Mesenchymal stem cell (in vitro differentiated cells and primary cell): Measurements from ENCODE around the gene RREB1.
A peak's percentile ranks its signal among the peaks of the same experiment; 100 is the strongest.

Source experiments
- DNase-seq: peaks from one replicate; pipeline ENCODE4 v3.0.0-alpha.2; 2013
- H2AFZ ChIP-seq: one replicate; pipeline ENCODE4 v1.6.1; 2013; ENCODE audit warnings: low read depth, mild to moderate bottlenecking, control low read depth, inconsistent platforms, low read length, moderate library complexity
- H2AK5ac ChIP-seq: 2 replicates; pipeline ENCODE4 v1.6.1; 2013; ENCODE audit warnings: low read length, moderate library complexity, mild to moderate bottlenecking, inconsistent platforms; ENCODE audit not compliant: severe bottlenecking
- H2BK120ac ChIP-seq: one replicate; pipeline ENCODE4 v1.6.1; 2013; ENCODE audit warnings: low read depth, mild to moderate bottlenecking, inconsistent platforms, low read length, moderate library complexity
- H2BK12ac ChIP-seq, 2 experiments: one replicate each; pipeline ENCODE4 v1.6.1; 2013; ENCODE audit warnings: inconsistent platforms in 2 of 2, low read length in 2 of 2, mild to moderate bottlenecking in 2 of 2, moderate library complexity in 2 of 2, control low read depth in 1 of 2
- H2BK15ac ChIP-seq: one replicate; pipeline ENCODE4 v1.6.1; 2013; ENCODE audit warnings: mild to moderate bottlenecking, low read depth, inconsistent platforms; ENCODE audit not compliant: poor library complexity, severe bottlenecking
- H2BK5ac ChIP-seq: 2 replicates; pipeline ENCODE4 v1.6.1; 2013; ENCODE audit warnings: low read depth, mild to moderate bottlenecking, low read length, control low read depth, inconsistent platforms; ENCODE audit not compliant: poor library complexity, severe bottlenecking
- H3K14ac ChIP-seq, 2 experiments: one replicate each; pipeline ENCODE4 v1.6.1; 2013; ENCODE audit warnings: inconsistent platforms in 2 of 2, low read length in 2 of 2, control low read depth in 1 of 2, mild to moderate bottlenecking in 1 of 2, moderate library complexity in 1 of 2
- H3K18ac ChIP-seq, 2 experiments: one replicate each; pipeline ENCODE4 v1.6.1; 2013; ENCODE audit warnings: inconsistent platforms in 2 of 2, low read length in 2 of 2, control low read depth in 1 of 2, low read depth in 1 of 2, mild to moderate bottlenecking in 1 of 2
- H3K23ac ChIP-seq, 2 experiments: one replicate each; pipeline ENCODE4 v1.6.1; 2013; ENCODE audit warnings: inconsistent platforms in 2 of 2, low read length in 2 of 2, mild to moderate bottlenecking in 2 of 2, moderate library complexity in 2 of 2, control low read depth in 1 of 2
- H3K27ac ChIP-seq: 2 replicates; pipeline ENCODE4 v1.5.1; 2013; ENCODE audit warnings: mild to moderate bottlenecking, moderate library complexity, low read length, control low read depth, inconsistent platforms; ENCODE audit not compliant: poor library complexity, severe bottlenecking
- H3K27me3 ChIP-seq, 2 experiments: 2 replicates each; pipeline versions ENCODE4 v1.6.1 to v1.7.0; 2013; ENCODE audit warnings: low read length in 2 of 2, mild to moderate bottlenecking in 2 of 2, moderate library complexity in 2 of 2, control low read depth in 1 of 2, inconsistent platforms in 1 of 2; ENCODE audit not compliant: control insufficient read depth in 1 of 2, insufficient read depth in 1 of 2
- H3K36me3 ChIP-seq, 2 experiments: 2 replicates each; pipeline versions ENCODE4 v1.6.1 to v1.7.0; 2013; ENCODE audit warnings: low read length in 2 of 2, control low read depth in 1 of 2, inconsistent platforms in 1 of 2, low read depth in 1 of 2, mild to moderate bottlenecking in 1 of 2; ENCODE audit not compliant: insufficient read depth in 2 of 2, control insufficient read depth in 1 of 2
- H3K4ac ChIP-seq, 2 experiments: one replicate each; pipeline ENCODE4 v1.6.1; 2013; ENCODE audit warnings: inconsistent platforms in 2 of 2, low read length in 2 of 2, mild to moderate bottlenecking in 2 of 2, moderate library complexity in 2 of 2, control low read depth in 1 of 2, low read depth in 1 of 2
- H3K4me1 ChIP-seq: 2 replicates; pipeline ENCODE4 v1.6.1; 2013; ENCODE audit warnings: low read depth, low read length, control low read depth; ENCODE audit not compliant: control insufficient read depth, insufficient read depth
- H3K4me2 ChIP-seq: 2 replicates; pipeline ENCODE4 v1.6.1; 2013; ENCODE audit warnings: low read length, mild to moderate bottlenecking, inconsistent platforms; ENCODE audit not compliant: poor library complexity, severe bottlenecking
- H3K4me3 ChIP-seq, 2 experiments: 2 replicates each; pipeline versions ENCODE4 v1.5.1 to v1.7.0; 2013; ENCODE audit warnings: low read length in 2 of 2, mild to moderate bottlenecking in 2 of 2, control low read depth in 1 of 2, low read depth in 1 of 2; ENCODE audit not compliant: insufficient read depth in 1 of 2
- H3K79me1 ChIP-seq: replicated peaks from 2 replicates; pipeline ENCODE4 v1.6.1; 2013; ENCODE audit warnings: mild to moderate bottlenecking, control low read depth, low read length, inconsistent platforms; ENCODE audit not compliant: poor library complexity, severe bottlenecking
- H3K9ac ChIP-seq: 2 replicates; pipeline ENCODE4 v1.7.0; 2013; ENCODE audit warnings: mild to moderate bottlenecking, low read length, moderate library complexity
- H3K9me3 ChIP-seq: 2 replicates; pipeline ENCODE4 v1.7.0; 2013; ENCODE audit warnings: mild to moderate bottlenecking, low read length; ENCODE audit not compliant: control insufficient read depth
- H4K8ac ChIP-seq: one replicate; pipeline ENCODE4 v1.6.1; 2013; ENCODE audit warnings: inconsistent platforms, mild to moderate bottlenecking, low read length, moderate library complexity
- H4K91ac ChIP-seq: one replicate; pipeline ENCODE4 v1.6.1; 2013; ENCODE audit warnings: mild to moderate bottlenecking, low read length, inconsistent platforms
- WGBS: methylation state at CpG from one replicate; pipeline ENCODE4 v1.1.7; 2013; ENCODE audit warnings: mixed read lengths; 5-methylcytosine and 5-hydroxymethylcytosine counted together

The RREB1 gene

DNA sequence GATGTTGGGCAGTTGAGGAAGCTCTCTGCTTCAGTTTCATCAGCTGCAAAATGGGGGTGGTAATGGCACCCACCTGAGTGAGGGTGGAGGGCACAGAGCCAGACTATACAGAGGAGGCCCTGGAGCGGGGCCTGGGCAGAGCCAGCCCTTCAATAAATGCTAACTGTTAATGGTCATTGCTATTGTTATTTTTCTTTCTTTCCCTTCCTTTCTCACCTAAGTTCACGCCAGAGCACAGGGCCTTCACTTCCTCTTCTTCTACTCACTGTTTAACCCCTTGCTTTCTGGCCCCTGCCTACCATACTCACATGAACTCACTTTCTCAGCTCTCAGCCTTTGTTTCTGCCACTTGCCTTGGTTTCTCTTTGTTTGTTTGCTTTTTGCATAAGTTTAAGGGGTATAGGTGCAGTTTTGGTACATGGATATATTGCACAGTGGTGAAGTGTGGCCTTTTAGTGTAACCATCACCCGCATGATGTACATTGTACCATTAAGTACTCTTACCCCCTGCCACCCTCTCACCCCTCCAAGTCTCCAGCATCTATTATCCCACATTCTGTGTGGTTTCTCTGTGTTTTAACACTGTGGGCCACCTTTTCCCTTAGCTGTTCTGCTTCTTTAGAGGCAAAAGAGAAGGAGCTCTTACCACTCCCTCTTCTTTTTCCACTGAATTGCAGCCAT lies 7.5 kb upstream of the RREB1 start:
- Histone ChIP-seq H2AFZ (no peak overlapping the region), H2BK15ac (no peak overlapping the region), H3K27me3 (no peaks in the 10 kb centered on the region), H4K91ac (no peak overlapping the region), H3K4me1 (no peaks in the 10 kb centered on the region), H3K4me2 (no peak overlapping the region), H2BK12ac (no peak overlapping the region), H4K8ac (no peak overlapping the region), H3K18ac (no peak overlapping the region), H3K36me3 (no peaks in the 10 kb centered on the region), H3K9ac (no peak overlapping the region), H2AK5ac (no peak overlapping the region), H3K4me3 (no peak overlapping the region), H3K79me1 (no peaks in the 10 kb centered on the region), H3K4ac (no peak overlapping the region), H3K27ac (no peak overlapping the region), H2BK120ac (no peak overlapping the region), H2BK5ac (no peak overlapping the region), H3K9me3 (no peaks in the 10 kb centered on the region), H3K14ac (no peak overlapping the region), H3K23ac (no peak overlapping the region)
- DNase-seq: no peak
- 72% methylated on average over 3 of the region's 3 CpGs for WGBS

GRCh38 chr6:7100753-7101081 lies 7.0 kb upstream of the RREB1 start:
- Histone ChIP-seq H3K18ac (no peak overlapping the region), H3K4me2 (no peak overlapping the region), H3K27me3 (no peaks in the 10 kb centered on the region), H4K8ac (no peak overlapping the region), H2BK12ac (no peak overlapping the region), H2BK15ac (no peak overlapping the region), H3K9me3 (no peaks in the 10 kb centered on the region), H3K4me1 (no peaks in the 10 kb centered on the region), H2BK5ac (no peak overlapping the region), H3K79me1 (no peaks in the 10 kb centered on the region), H2BK120ac (no peak overlapping the region), H3K14ac (no peak overlapping the region), H3K23ac (no peak overlapping the region), H3K27ac (no peak overlapping the region), H2AFZ (no peak overlapping the region), H3K4ac (no peak overlapping the region), H3K9ac (no peak overlapping the region), H3K36me3 (no peaks in the 10 kb centered on the region), H4K91ac (no peak overlapping the region), H2AK5ac (no peak overlapping the region), H3K4me3 (no peak overlapping the region)
- WGBS: 79% methylated on average over 10 of the region's 10 CpGs
- no peak for DNase-seq

GRCh38 chr6:7101290-7101689 lies 6.5 kb upstream of the RREB1 start:
- Histone ChIP-seq H2BK120ac (no peak overlapping the region), H4K91ac (no peak overlapping the region), H2BK5ac (no peak overlapping the region)

GRCh38 chr6:7104752-7105151 lies 3.0 kb upstream of the RREB1 start:
- H2BK5ac ChIP-seq: no peak overlapping the region
- no peaks in the 10 kb centered on the region for H3K27me3 ChIP-seq
- no peak overlapping the region for H3K14ac ChIP-seq
- no peak overlapping the region for H3K4me2 ChIP-seq
- no peak overlapping the region for H3K27ac ChIP-seq
- no peak overlapping the region for H4K91ac ChIP-seq
- no peak overlapping the region for H2BK120ac ChIP-seq
- WGBS: 100% methylated on average over 2 of the region's 3 CpGs
- H2AFZ ChIP-seq: no peak overlapping the region
- peaks cover 5% of the 10 kb centered on the region for H3K4me1 ChIP-seq
- no peak overlapping the region for H2BK15ac ChIP-seq
- no peak for DNase-seq
- no peak overlapping the region for H3K23ac ChIP-seq
- H3K9me3 ChIP-seq: no peaks in the 10 kb centered on the region
- no peak overlapping the region for H4K8ac ChIP-seq
- no peak overlapping the region for H3K4ac ChIP-seq
- H2BK12ac ChIP-seq: no peak overlapping the region
- no peak overlapping the region for H3K18ac ChIP-seq
- no peaks in the 10 kb centered on the region for H3K36me3 ChIP-seq
- H3K79me1 ChIP-seq: no peaks in the 10 kb centered on the region
- H3K9ac ChIP-seq: no peak overlapping the region
- no peak overlapping the region for H3K4me3 ChIP-seq
- no peak overlapping the region for H2AK5ac ChIP-seq

More at GRCh38 chr6:7101290-7101689, 6.5 kb upstream of the RREB1 start:
- H4K8ac ChIP-seq: no peak overlapping the region
- no peak overlapping the region for H2AK5ac ChIP-seq
- H3K4me2 ChIP-seq: no peak overlapping the region
- H2BK15ac ChIP-seq: no peak overlapping the region
- H3K9ac ChIP-seq: no peak overlapping the region
- no peaks in the 10 kb centered on the region for H3K36me3 ChIP-seq
- no peak for DNase-seq
- no peak overlapping the region for H3K4ac ChIP-seq
- H3K4me3 ChIP-seq: no peak overlapping the region
- no peaks in the 10 kb centered on the region for H3K9me3 ChIP-seq
- H3K79me1 ChIP-seq: no peaks in the 10 kb centered on the region
- peak overlapping the region in 1 of 2 experiments; percentile 6 for H3K18ac ChIP-seq
- H3K27ac ChIP-seq: no peak overlapping the region
- no peak overlapping the region for H2BK12ac ChIP-seq
- H3K23ac ChIP-seq: no peak overlapping the region
- no peak overlapping the region for H2AFZ ChIP-seq
- no peaks in the 10 kb centered on the region for H3K27me3 ChIP-seq
- H3K4me1 ChIP-seq: no peaks in the 10 kb centered on the region
- no peak overlapping the region for H3K14ac ChIP-seq
- WGBS: 97% methylated on average over 8 of the region's 8 CpGs
